ENCODE data around the gene FIP1L1. TPM values are rescaled to one million over a fixed set of nuclear protein-coding genes. Genes with fewer than 3 reads are reported as not detected.

FIP1L1 gene
- total and polyA plus RNA-seq, 2 of the 13 experiments (the other 11 are each of a cell fraction or from before 2014, with no cell fraction given): 14.9 to 69.4 TPM

DNA sequence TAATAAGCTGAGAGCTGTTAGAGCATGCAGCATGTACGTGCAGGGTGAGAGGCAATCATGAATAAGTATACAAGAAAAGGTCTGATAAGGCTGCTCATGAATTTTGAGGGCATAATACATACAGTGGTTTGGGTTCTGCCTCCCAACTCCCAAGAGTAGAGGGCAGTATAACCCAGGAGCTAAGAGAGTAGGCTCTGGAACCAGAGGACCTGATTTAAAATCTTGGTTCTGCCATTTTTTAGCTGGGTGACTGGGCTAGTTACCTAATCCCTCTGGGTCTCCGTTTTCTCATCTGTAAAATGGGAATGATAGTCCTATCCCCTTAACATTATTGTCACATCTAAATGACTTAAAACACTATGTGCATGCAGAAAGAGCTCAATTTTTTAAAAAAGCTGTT lies 128.5 kb downstream of the FIP1L1 start (continued):
- TF ChIP-seq, protein P1, sequence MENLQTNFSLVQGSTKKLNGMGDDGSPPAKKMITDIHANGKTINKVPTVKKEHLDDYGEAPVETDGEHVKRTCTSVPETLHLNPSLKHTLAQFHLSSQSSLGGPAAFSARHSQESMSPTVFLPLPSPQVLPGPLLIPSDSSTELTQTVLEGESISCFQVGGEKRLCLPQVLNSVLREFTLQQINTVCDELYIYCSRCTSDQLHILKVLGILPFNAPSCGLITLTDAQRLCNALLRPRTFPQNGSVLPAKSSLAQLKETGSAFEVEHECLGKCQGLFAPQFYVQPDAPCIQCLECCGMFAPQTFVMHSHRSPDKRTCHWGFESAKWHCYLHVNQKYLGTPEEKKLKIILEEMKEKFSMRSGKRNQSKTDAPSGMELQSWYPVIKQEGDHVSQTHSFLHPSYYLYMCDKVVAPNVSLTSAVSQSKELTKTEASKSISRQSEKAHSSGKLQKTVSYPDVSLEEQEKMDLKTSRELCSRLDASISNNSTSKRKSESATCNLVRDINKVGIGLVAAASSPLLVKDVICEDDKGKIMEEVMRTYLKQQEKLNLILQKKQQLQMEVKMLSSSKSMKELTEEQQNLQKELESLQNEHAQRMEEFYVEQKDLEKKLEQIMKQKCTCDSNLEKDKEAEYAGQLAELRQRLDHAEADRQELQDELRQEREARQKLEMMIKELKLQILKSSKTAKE (CRISPR knock-in tag; IDR thresholded peaks at IDR 0.05; ENCODE audit: borderline replicate concordance): no peak
- 0 out of 2 replicates have a peak, but pooled peaks have one; percentile 15 for TF ChIP-seq ZNF629 (CRISPR knock-in tag; conservative IDR thresholded peaks at IDR 0.05)
- TF ChIP-seq CENPT (CRISPR knock-in tag; IDR thresholded peaks at IDR 0.05; ENCODE audit: low read depth): no peak
- TF ChIP-seq, protein P2, sequence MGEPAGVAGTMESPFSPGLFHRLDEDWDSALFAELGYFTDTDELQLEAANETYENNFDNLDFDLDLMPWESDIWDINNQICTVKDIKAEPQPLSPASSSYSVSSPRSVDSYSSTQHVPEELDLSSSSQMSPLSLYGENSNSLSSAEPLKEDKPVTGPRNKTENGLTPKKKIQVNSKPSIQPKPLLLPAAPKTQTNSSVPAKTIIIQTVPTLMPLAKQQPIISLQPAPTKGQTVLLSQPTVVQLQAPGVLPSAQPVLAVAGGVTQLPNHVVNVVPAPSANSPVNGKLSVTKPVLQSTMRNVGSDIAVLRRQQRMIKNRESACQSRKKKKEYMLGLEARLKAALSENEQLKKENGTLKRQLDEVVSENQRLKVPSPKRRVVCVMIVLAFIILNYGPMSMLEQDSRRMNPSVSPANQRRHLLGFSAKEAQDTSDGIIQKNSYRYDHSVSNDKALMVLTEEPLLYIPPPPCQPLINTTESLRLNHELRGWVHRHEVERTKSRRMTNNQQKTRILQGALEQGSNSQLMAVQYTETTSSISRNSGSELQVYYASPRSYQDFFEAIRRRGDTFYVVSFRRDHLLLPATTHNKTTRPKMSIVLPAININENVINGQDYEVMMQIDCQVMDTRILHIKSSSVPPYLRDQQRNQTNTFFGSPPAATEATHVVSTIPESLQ (CRISPR knock-in tag; conservative IDR thresholded peaks at IDR 0.05): no peak

DNA sequence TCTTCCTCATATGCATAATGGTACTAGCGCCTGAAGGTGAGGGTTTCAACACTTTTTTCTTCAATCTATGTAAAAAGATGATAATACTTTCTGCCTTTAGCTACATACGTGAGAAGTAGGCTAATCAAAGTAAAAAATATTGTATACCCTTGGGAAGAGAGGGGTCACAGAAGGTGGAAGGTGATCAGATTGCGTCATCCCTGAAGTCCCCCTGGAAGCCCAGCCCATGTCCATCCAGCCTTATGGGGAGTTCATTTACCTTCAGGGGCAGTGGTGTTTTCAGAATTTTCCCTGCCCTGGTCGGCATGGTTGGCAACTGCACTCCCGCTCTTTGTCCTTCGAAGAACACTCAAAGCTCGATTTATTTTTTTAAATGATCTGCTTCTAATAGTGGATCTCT lies 129.6 kb downstream of the FIP1L1 start:
- no peak overlapping the region for H3K27ac ChIP-seq (ENCODE audit: extremely low read length, insufficient read depth, low read length)
- POLR2A ChIA-PET: no interaction called here
- no peaks in the 10 kb centered on the region for H4K20me1 ChIP-seq (ENCODE audit: insufficient read depth, low read length)
- CTCF ChIA-PET (ENCODE audit: low intra/inter-chr PET ratio, low total read pairs): no interaction called here
- no peak overlapping the region for H3K4me3 ChIP-seq (replicated peaks in 1 of 3; ENCODE audit: insufficient read depth in 1 of 3, low read depth in 2 of 3, low read length in 3 of 3)
- H3K4me1 ChIP-seq (ENCODE audit: insufficient read depth, low read length): peaks cover 18% of the 10 kb centered on the region
- ATAC-seq: no peak
- no peak overlapping the region for H3K9ac ChIP-seq (ENCODE audit: insufficient read depth, low read depth, low read length)
- intact Hi-C loops (cut with micrococcal nuclease; ENCODE audit: unreplicated experiment) (no loop called here), in situ Hi-C loops (cut with HindIII; ENCODE audit: extremely low pct_ligation_motif_present, low pct_unique_long_range_greater_than_20kb) (no loop called here)
- no TSS peak for BruUV-seq (replicated peaks)
- no peaks in the 10 kb centered on the region for H3K9me3 ChIP-seq (ENCODE audit: low read length)
- H3K36me3 ChIP-seq (replicated peaks in 1 of 2; ENCODE audit: control insufficient read depth in 1 of 2, insufficient read depth in 2 of 2, low read length in 2 of 2): no peaks in the 10 kb centered on the region
- TF ChIP-seq ZNF83 (CRISPR knock-in tag; IDR thresholded peaks at IDR 0.05; ENCODE audit: borderline replicate concordance) (no peak), ZNF274 (CRISPR knock-in tag; IDR thresholded peaks at IDR 0.05) (no peak), REXO4 (CRISPR knock-in tag; IDR thresholded peaks at IDR 0.05; ENCODE audit: borderline replicate concordance) (no peak), CEBPB (IDR thresholded peaks at IDR 0.05; ENCODE audit: borderline replicate concordance, low read depth, low read length) (peak; percentile 73; the same call in 1 of the 2 replicates), ZNF468 (CRISPR knock-in tag; IDR thresholded peaks at IDR 0.05) (no peak), NFIB (CRISPR knock-in tag; IDR thresholded peaks at IDR 0.05; ENCODE audit: borderline replicate concordance) (no peak)
- no peak overlapping the region for H2AFZ ChIP-seq (ENCODE audit: low read length)
- H3K79me2 ChIP-seq (ENCODE audit: insufficient read depth, low read length): no peaks in the 10 kb centered on the region
- no peak for DNase-seq (ENCODE audit: low spot score)
- no peak overlapping the region for H3K4me2 ChIP-seq (ENCODE audit: low read depth, low read length)
- FAIRE-seq: no peak
- H3K27me3 ChIP-seq (ENCODE audit: control insufficient read depth in 1 of 2, insufficient read depth in 2 of 2, low read length in 2 of 2): no peaks in the 10 kb centered on the region
- 92% methylated on average over 7 of the region's 7 CpGs for WGBS (ENCODE audit: low lambda C conversion rate)
